SK-N-SH treated with all-trans-retinoic acid at 6 μM for 48 hours (cell line): ENCODE measurements around the gene SKAP2.

Experiments
- ATAC-seq: fragments of 200-7000 bp; cut with Tn5 transposase; 3 replicates; pipeline ENCODE4 v1.9.1; 2020; ENCODE audit warnings: mild to moderate bottlenecking, moderate library complexity
- ARNTL ChIP-seq: fragments of 450-650 bp; formaldehyde crosslinking; IDR thresholded peaks from 2 replicates; pipeline ENCODE4 v1.5.0; 2020; ENCODE audit warnings: low read depth, mild to moderate bottlenecking, moderate library complexity, borderline replicate concordance
- BACH2 ChIP-seq: fragments of 250-450 bp; sonication (Bioruptor Pico); IDR thresholded peaks from 2 replicates; pipeline ENCODE4 v1.9.0; 2021; ENCODE audit warnings: mild to moderate bottlenecking, borderline replicate concordance
- CSDC2 ChIP-seq: fragments of 250-450 bp; sonication (Bioruptor Pico); IDR thresholded peaks from 2 replicates; pipeline ENCODE4 v1.5.0; 2020; ENCODE audit warnings: mild to moderate bottlenecking, moderate library complexity
- ESRRG ChIP-seq: fragments of 250-450 bp; sonication (Bioruptor Pico); IDR thresholded peaks from 2 replicates; pipeline ENCODE4 v1.6.1; 2021; ENCODE audit warnings: mild to moderate bottlenecking
- GLIS3 ChIP-seq: fragments of 250-450 bp; sonication (Bioruptor Pico); IDR thresholded peaks from 2 replicates; pipeline ENCODE4 v1.5.0; 2020; ENCODE audit warnings: mild to moderate bottlenecking, moderate library complexity
- ISL1 ChIP-seq: fragments of 250-450 bp; sonication (Bioruptor Pico); IDR thresholded peaks from 2 replicates; pipeline ENCODE4 v2.1.2; 2022; ENCODE audit warnings: mild to moderate bottlenecking, moderate library complexity
- POU6F1 ChIP-seq: fragments of 250-450 bp; sonication (Bioruptor Pico); IDR thresholded peaks from 2 replicates; pipeline ENCODE4 v1.8.0; 2021; ENCODE audit warnings: low read depth, mild to moderate bottlenecking, moderate library complexity, borderline replicate concordance
- RARB ChIP-seq: fragments of 250-450 bp; sonication (Bioruptor Pico); IDR thresholded peaks from 2 replicates; pipeline ENCODE4 v1.8.0; 2021; ENCODE audit warnings: mild to moderate bottlenecking, moderate library complexity
- SNAI2 ChIP-seq: fragments of 250-450 bp; sonication (Bioruptor Pico); IDR thresholded peaks from 2 replicates; pipeline ENCODE4 v1.5.0; 2020; ENCODE audit warnings: mild to moderate bottlenecking, moderate library complexity
- TCF4 ChIP-seq: fragments of 250-450 bp; sonication (Bioruptor Pico); IDR thresholded peaks from 2 replicates; pipeline ENCODE4 v1.8.0; 2021; ENCODE audit warnings: mild to moderate bottlenecking, moderate library complexity, borderline replicate concordance
- ZC3H10 ChIP-seq: fragments of 250-450 bp; sonication (Bioruptor Pico); IDR thresholded peaks from 2 replicates; pipeline ENCODE4 v1.5.1; 2021; ENCODE audit warnings: mild to moderate bottlenecking, moderate library complexity
- ZFP3 ChIP-seq: fragments of 250-450 bp; sonication (Bioruptor Pico); IDR thresholded peaks from 2 replicates; pipeline ENCODE4 v1.5.0; 2020; ENCODE audit warnings: mild to moderate bottlenecking, moderate library complexity
- ZNF70 ChIP-seq: fragments of 450-650 bp; formaldehyde crosslinking; IDR thresholded peaks from 2 replicates; pipeline ENCODE4 v1.5.0; 2020; ENCODE audit warnings: mild to moderate bottlenecking, moderate library complexity
- ZNF8 ChIP-seq: fragments of 450-650 bp; formaldehyde crosslinking; IDR thresholded peaks from 2 replicates; pipeline ENCODE4 v1.5.0; 2020; ENCODE audit warnings: mild to moderate bottlenecking, moderate library complexity
- TF ChIP-seq, protein P1 (sequence below): fragments of 250-450 bp; sonication (Bioruptor Pico); IDR thresholded peaks from 2 replicates; pipeline ENCODE4 v1.5.1; 2021; ENCODE audit warnings: mild to moderate bottlenecking, moderate library complexity
- TF ChIP-seq, protein P2 (sequence below): fragments of 250-450 bp; sonication (Bioruptor Pico); IDR thresholded peaks from 2 replicates; pipeline ENCODE4 v1.5.1; 2020; ENCODE audit warnings: low read depth, mild to moderate bottlenecking, moderate library complexity
- TF ChIP-seq, protein P3 (sequence below): fragments of 250-450 bp; sonication (Bioruptor Pico); IDR thresholded peaks from 2 replicates; pipeline ENCODE4 v1.5.0; 2020; ENCODE audit warnings: mild to moderate bottlenecking, moderate library complexity

The SKAP2 gene

DNA sequence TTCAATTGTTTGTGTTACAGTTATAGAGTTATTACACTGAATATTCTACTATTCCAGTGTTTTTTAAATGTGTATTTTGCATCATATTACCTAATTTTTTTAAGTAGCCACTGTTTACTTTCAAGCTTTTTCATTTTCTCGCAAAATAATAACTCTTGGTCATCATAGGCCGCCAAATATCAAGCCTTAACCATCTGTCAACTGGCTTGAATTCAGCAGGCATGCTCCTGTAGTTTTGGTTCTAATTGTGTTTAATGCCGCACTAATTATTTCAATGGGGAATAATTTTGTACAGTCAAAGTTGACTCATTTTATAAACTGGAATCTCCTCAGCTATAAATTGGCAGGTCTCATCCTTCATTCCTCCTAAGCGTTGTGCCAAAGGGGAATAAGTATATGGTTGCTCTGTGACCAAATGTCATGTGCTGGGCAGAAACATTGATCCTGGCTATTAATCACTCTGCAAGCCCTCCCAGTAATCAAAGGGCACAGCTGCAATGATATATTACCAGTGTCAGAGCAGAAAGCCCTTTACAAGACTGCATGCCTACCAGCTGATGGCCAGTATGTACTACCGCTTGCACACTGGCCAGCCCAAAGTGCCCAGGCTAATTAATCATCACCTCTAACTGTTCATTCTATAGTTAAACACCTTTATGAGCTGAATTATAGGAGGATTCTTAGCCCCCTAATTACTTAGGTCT lies 74.8 kb downstream of the SKAP2 start:
- ATAC-seq = no peak
- TF ChIP-seq CSDC2 (no peak), GLIS3 (CRISPR knock-in tag) (no peak), ISL1 (CRISPR knock-in tag) (no peak), ARNTL (CRISPR knock-in tag) (no peak), ZC3H10 (CRISPR knock-in tag) (no peak), ZNF8 (CRISPR knock-in tag) (no peak), RARB (CRISPR knock-in tag) (no peak)
- TF ChIP-seq, protein P1, sequence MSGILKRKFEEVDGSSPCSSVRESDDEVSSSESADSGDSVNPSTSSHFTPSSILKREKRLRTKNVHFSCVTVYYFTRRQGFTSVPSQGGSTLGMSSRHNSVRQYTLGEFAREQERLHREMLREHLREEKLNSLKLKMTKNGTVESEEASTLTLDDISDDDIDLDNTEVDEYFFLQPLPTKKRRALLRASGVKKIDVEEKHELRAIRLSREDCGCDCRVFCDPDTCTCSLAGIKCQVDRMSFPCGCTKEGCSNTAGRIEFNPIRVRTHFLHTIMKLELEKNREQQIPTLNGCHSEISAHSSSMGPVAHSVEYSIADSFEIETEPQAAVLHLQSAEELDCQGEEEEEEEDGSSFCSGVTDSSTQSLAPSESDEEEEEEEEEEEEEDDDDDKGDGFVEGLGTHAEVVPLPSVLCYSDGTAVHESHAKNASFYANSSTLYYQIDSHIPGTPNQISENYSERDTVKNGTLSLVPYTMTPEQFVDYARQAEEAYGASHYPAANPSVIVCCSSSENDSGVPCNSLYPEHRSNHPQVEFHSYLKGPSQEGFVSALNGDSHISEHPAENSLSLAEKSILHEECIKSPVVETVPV (CRISPR knock-in tag) = no peak

DNA sequence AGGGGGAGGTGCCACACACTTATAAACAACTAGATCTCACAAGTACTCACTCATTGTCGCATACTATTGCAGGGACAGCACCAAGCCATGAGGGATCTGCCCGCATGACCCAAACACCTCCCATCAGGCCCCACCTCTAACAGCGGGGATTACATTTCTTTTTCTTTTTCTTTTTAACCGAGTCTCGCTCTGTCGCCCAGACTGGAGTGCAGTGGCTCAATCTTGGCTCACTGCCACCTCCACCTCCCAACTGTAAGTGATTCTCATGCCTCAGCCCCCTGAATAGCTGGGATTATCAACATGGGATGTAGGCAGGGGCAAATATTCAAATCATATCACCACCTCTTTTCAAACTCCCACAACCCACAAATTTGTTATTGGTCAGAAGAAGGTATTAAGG lies 76.7 kb downstream of the SKAP2 start:
- no peak for ATAC-seq
- no peak for TF ChIP-seq ZFP3
- TF ChIP-seq, protein P2, sequence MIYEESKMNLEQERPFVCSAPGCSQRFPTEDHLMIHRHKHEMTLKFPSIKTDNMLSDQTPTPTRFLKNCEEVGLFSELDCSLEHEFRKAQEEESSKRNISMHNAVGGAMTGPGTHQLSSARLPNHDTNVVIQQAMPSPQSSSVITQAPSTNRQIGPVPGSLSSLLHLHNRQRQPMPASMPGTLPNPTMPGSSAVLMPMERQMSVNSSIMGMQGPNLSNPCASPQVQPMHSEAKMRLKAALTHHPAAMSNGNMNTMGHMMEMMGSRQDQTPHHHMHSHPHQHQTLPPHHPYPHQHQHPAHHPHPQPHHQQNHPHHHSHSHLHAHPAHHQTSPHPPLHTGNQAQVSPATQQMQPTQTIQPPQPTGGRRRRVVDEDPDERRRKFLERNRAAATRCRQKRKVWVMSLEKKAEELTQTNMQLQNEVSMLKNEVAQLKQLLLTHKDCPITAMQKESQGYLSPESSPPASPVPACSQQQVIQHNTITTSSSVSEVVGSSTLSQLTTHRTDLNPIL (CRISPR knock-in tag) = no peak

GRCh38 chr7:26784118-26784517 lies 80.3 kb downstream of the SKAP2 start:
- ATAC-seq = no peak
- TF ChIP-seq ISL1 (CRISPR knock-in tag) (no peak), ZFP3 (no peak), SNAI2 (no peak), ZNF8 (CRISPR knock-in tag) (no peak), POU6F1 (CRISPR knock-in tag) (no peak), BACH2 (CRISPR knock-in tag) (no peak), TCF4 (CRISPR knock-in tag) (no peak), CSDC2 (no peak), GLIS3 (CRISPR knock-in tag) (no peak)
- TF ChIP-seq, protein P2 (CRISPR knock-in tag) = no peak
- TF ChIP-seq, protein P3, sequence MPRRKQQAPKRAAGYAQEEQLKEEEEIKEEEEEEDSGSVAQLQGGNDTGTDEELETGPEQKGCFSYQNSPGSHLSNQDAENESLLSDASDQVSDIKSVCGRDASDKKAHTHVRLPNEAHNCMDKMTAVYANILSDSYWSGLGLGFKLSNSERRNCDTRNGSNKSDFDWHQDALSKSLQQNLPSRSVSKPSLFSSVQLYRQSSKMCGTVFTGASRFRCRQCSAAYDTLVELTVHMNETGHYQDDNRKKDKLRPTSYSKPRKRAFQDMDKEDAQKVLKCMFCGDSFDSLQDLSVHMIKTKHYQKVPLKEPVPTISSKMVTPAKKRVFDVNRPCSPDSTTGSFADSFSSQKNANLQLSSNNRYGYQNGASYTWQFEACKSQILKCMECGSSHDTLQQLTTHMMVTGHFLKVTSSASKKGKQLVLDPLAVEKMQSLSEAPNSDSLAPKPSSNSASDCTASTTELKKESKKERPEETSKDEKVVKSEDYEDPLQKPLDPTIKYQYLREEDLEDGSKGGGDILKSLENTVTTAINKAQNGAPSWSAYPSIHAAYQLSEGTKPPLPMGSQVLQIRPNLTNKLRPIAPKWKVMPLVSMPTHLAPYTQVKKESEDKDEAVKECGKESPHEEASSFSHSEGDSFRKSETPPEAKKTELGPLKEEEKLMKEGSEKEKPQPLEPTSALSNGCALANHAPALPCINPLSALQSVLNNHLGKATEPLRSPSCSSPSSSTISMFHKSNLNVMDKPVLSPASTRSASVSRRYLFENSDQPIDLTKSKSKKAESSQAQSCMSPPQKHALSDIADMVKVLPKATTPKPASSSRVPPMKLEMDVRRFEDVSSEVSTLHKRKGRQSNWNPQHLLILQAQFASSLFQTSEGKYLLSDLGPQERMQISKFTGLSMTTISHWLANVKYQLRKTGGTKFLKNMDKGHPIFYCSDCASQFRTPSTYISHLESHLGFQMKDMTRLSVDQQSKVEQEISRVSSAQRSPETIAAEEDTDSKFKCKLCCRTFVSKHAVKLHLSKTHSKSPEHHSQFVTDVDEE = no peak
- TF ChIP-seq, protein P1 (CRISPR knock-in tag) = no peak

GRCh38 chr7:26782501-26782900 lies 81.9 kb downstream of the SKAP2 start:
- ATAC-seq = no peak
- TF ChIP-seq ZNF8 (CRISPR knock-in tag) = no peak
- no peak for TF ChIP-seq TCF4 (CRISPR knock-in tag)
- no peak for TF ChIP-seq ESRRG (CRISPR knock-in tag)
- no peak for TF ChIP-seq ZNF70 (CRISPR knock-in tag)
- no peak for TF ChIP-seq RARB (CRISPR knock-in tag)
- no peak for TF ChIP-seq POU6F1 (CRISPR knock-in tag)
- TF ChIP-seq, protein P2 (CRISPR knock-in tag) = no peak
- TF ChIP-seq, protein P3 = no peak
- TF ChIP-seq GLIS3 (CRISPR knock-in tag) = no peak
